GM06990 (cell line): ENCODE data around the gene MLYCD.
A peak's percentile ranks its signal among the peaks of the same experiment; 100 is the strongest.

Experiments
- DNase-seq: peaks from one replicate; pipeline ENCODE4 v3.0.0-alpha.2; 2011; ENCODE audit not compliant: insufficient read length; ENCODE audit errors: extremely low read depth
- H3K27me3 ChIP-seq: replicated peaks from 2 replicates; pipeline ENCODE4 v1.6.0; 2011; ENCODE audit warnings: low read length; ENCODE audit not compliant: control insufficient read depth, insufficient read depth
- H3K36me3 ChIP-seq: 2 replicates; pipeline ENCODE4 v1.5.1; 2011; ENCODE audit warnings: low read length; ENCODE audit not compliant: control insufficient read depth, insufficient read depth
- H3K4me3 ChIP-seq: replicated peaks from 2 replicates; pipeline ENCODE4 v1.5.1; 2011; ENCODE audit warnings: low read depth, mild to moderate bottlenecking, control low read depth, low read length
- TF ChIP-seq, protein P1 (sequence below): IDR thresholded peaks from 2 replicates; pipeline ENCODE4 v1.5.1; 2011; ENCODE audit warnings: low read length, control low read depth, mild to moderate bottlenecking, inconsistent platforms; ENCODE audit not compliant: insufficient read depth, poor library complexity, severe bottlenecking

MLYCD gene

GRCh38 chr16:83964684-83965443, 65.9 kb downstream of the MLYCD start:
- Histone ChIP-seq H3K27me3 (no peaks in the 10 kb centered on the region), H3K4me3 (no peak overlapping the region), H3K36me3 (no peaks in the 10 kb centered on the region)
- TF ChIP-seq, protein P1, sequence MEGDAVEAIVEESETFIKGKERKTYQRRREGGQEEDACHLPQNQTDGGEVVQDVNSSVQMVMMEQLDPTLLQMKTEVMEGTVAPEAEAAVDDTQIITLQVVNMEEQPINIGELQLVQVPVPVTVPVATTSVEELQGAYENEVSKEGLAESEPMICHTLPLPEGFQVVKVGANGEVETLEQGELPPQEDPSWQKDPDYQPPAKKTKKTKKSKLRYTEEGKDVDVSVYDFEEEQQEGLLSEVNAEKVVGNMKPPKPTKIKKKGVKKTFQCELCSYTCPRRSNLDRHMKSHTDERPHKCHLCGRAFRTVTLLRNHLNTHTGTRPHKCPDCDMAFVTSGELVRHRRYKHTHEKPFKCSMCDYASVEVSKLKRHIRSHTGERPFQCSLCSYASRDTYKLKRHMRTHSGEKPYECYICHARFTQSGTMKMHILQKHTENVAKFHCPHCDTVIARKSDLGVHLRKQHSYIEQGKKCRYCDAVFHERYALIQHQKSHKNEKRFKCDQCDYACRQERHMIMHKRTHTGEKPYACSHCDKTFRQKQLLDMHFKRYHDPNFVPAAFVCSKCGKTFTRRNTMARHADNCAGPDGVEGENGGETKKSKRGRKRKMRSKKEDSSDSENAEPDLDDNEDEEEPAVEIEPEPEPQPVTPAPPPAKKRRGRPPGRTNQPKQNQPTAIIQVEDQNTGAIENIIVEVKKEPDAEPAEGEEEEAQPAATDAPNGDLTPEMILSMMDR, result no peak
- no peak for DNase-seq

DNA sequence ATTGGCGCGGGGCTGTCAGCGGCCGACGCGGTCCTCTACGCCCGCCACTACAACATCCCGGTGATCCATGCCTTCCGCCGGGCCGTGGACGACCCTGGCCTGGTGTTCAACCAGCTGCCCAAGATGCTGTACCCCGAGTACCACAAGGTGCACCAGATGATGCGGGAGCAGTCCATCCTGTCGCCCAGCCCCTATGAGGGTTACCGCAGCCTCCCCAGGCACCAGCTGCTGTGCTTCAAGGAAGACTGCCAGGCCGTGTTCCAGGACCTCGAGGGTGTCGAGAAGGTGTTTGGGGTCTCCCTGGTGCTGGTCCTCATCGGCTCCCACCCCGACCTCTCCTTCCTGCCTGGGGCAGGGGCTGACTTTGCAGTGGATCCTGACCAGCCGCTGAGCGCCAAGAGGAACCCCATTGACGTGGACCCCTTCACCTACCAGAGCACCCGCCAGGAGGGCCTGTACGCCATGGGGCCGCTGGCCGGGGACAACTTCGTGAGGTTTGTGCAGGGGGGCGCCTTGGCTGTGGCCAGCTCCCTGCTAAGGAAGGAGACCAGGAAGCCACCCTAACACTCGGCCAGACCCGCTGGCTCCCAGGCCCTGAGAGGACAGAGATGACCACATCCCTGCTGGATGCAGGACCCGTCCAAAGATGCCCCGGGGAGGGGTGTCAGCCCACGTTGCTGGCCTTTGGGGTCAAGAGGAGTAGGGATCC, 66.7 kb downstream of the MLYCD start:
- no peak for DNase-seq
- H3K36me3 ChIP-seq, result no peaks in the 10 kb centered on the region
- H3K27me3 ChIP-seq, result no peaks in the 10 kb centered on the region
- H3K4me3 ChIP-seq, result no peak overlapping the region
- TF ChIP-seq, protein P1, result no peak

DNA sequence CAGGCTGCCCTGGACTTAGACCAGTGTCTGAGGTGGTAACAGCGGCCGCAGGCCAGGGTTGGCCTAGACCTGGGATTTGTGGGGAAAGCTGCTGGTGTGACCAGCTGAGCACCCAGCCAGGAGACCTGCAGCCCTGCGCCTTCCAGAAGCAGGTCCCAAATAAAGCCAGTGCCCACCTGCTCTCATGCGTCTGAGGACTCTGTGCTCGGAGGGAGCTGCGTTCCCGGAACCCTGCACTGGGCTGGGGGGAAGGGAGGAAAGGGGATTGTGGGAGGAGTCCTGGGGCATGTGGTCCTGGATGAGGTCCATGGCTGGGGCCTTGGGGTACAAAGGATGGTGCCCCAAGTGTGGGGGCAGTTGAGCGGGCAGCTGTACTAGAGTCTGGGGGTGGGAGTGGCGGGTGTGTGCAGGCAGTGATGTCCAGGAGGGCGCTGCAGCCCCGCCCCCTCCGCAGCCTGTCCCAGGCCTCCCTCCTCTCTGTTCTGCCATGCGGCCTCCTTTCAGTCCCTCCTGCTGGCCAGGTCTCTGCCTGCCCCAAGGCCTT, 67.3 kb downstream of the MLYCD start:
- Histone ChIP-seq H3K36me3 (no peaks in the 10 kb centered on the region), H3K4me3 (no peak overlapping the region), H3K27me3 (no peaks in the 10 kb centered on the region)
- DNase-seq, result no peak
- TF ChIP-seq, protein P1, result no peak

- H3K27me3 ChIP-seq, result no peaks in the 10 kb centered on the region
- DNase-seq, result no peak
- no peaks in the 10 kb centered on the region for H3K36me3 ChIP-seq
- TF ChIP-seq, protein P1, result no peak
- H3K4me3 ChIP-seq, result no peak overlapping the region
Measured at GRCh38 chr16:83967091-83967490, 68.2 kb downstream of the MLYCD start.

DNA sequence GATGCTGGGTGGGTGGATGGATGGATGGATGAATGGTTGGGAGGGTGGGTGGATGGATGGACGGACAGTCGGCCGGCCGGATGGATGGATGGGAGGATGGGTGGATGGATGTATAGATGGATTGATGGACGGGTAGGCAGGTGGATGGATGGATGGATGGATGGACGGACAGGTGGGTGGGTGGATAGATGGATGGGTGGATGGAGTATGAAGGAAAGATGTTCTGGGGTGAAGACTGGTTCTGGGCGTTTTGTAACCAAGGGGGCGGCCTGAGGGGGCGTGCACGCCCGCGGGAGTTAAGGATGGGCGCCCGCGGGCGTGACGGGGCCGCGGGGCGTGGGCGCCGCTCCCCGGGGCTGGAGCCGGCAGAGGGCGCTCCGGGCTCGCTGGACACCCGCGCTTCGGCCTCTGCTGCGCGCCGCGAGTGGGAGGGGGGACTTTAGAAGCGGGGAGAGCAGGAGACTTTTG, 69.0 kb downstream of the MLYCD start, which contains the start of gene NECAB2:
NECAB2 (plus strand) TSS at position 407 of the 468 bp plus-strand sequence. CDS start 405 bp downstream, outside the sequence.
- H3K4me3 ChIP-seq, result no peak within 1 kb of the TSS
- H3K36me3 ChIP-seq, result no peaks in the 10 kb centered on the region
- no peaks in the 10 kb centered on the region for H3K27me3 ChIP-seq
- DNase-seq, result peak; percentile 37
- TF ChIP-seq, protein P1, result peak; percentile 39
